ENCODE measurements around the gene UBL4B. TPM values are rescaled to one million over a fixed set of nuclear protein-coding genes. Genes with fewer than 3 reads are reported as not detected.
"Not testable (repeated sequence)": the region's sequence is repeated elsewhere in the genome, so short reads cannot be mapped to it uniquely, and the experiment has no call there.

Gene UBL4B, protein sequence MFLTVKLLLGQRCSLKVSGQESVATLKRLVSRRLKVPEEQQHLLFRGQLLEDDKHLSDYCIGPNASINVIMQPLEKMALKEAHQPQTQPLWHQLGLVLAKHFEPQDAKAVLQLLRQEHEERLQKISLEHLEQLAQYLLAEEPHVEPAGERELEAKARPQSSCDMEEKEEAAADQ
- not detected in 2 replicates for total RNA-seq (2014; rRNA removed; shearing (Covaris generic))

DNA sequence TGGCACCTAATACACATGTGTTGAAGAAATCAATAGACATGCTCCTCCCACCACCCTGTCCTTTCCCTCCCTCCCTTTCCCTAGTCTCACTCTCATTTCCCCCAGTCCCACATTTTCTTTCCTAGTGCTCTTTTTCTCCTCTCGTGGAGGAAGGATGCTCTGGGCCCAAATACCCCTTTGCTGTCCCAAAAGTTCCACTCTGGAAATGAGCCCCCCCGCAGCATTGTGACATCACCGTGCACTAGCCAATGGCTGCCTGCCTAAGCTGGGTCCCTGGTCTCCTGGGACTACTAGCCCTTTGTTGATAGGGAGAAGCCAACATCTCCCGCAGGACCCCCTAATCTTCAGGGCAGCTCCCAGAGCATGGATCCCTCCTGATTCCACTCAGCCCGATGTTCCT is at the start of gene UBL4B:
Gene UBL4B (plus strand): TSS at position 301 of the 400 bp plus-strand sequence. CDS start 92 bp downstream, at position 393.
- DNase-seq (ENCODE audit: low spot score) = no peak
- in situ Hi-C loops (cut with HindIII; ENCODE audit: low sequenced_read_pairs) = no loop called here

GRCh38 chr1:110062612-110063011 is 49.6 kb upstream of the UBL4B start:
- in situ Hi-C loops (cut with HindIII; ENCODE audit: low sequenced_read_pairs) = no loop called here
- no peak for DNase-seq (ENCODE audit: low spot score)

GRCh38 chr1:110063781-110064180 is 48.5 kb upstream of the UBL4B start:
- no peak for DNase-seq (ENCODE audit: low spot score)
- in situ Hi-C loops (cut with HindIII; ENCODE audit: low sequenced_read_pairs) = no loop called here

GRCh38 chr1:110064576-110065337 is 47.5 kb upstream of the UBL4B start:
- DNase-seq (ENCODE audit: low spot score) = no peak
- in situ Hi-C loops (cut with HindIII; ENCODE audit: low sequenced_read_pairs) = no loop called here

DNA sequence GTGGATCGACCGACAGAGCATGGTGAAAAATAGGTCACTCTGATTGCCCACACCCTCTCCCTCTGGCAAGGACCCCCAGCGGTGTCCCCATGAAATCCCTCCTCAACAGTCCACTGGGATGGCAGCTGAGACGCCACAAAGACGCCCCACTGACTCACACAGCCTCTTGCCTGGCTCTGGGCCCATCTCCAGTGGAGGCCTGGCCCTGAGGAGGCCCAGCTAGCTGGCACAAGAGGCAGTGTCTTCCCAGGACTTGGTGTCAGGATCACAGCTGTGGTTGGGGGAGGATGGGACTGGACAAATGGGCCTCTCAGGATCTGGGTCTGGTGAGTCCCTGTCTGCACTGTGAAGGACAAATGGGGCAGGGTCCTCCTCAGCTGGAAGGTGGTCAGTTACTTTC is 46.4 kb upstream of the UBL4B start:
- no peak for DNase-seq (ENCODE audit: low spot score)
- in situ Hi-C loops (cut with HindIII; ENCODE audit: low sequenced_read_pairs) = no loop called here

DNA sequence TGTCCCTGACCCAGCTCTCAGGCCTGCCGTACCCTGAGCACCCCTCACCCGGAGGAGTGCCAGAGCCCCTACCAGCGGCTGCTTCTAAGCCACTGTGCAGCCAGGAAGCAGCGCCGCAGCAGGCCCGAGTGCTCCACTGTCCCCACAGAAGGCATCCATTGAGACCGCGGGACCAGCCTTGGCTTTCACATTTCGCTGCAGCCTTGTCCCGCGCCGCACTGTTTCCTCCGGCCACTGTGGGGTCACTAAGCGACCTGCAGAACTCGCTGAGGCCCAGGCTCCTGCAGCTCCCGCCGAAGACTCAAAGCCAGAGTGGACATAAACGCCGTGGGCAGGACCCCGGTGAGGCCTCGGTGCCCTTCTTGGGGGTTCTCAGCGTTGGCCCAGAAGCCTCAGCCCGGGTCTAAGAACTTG is 44.8 kb upstream of the UBL4B start:
- in situ Hi-C loops (cut with HindIII; ENCODE audit: low sequenced_read_pairs) = no loop called here
- DNase-seq (ENCODE audit: low spot score) = no peak

GRCh38 chr1:110067893-110068645 is 44.2 kb upstream of the UBL4B start:
- in situ Hi-C loops (cut with HindIII; ENCODE audit: low sequenced_read_pairs) = no loop called here
- peak; percentile 10 for DNase-seq (ENCODE audit: low spot score)

- in situ Hi-C loops (cut with HindIII; ENCODE audit: low sequenced_read_pairs) = no loop called here
- no peak for DNase-seq (ENCODE audit: low spot score)
These were observed 43.4 kb upstream of the UBL4B start for GRCh38 chr1:110068646-110069403.

DNA sequence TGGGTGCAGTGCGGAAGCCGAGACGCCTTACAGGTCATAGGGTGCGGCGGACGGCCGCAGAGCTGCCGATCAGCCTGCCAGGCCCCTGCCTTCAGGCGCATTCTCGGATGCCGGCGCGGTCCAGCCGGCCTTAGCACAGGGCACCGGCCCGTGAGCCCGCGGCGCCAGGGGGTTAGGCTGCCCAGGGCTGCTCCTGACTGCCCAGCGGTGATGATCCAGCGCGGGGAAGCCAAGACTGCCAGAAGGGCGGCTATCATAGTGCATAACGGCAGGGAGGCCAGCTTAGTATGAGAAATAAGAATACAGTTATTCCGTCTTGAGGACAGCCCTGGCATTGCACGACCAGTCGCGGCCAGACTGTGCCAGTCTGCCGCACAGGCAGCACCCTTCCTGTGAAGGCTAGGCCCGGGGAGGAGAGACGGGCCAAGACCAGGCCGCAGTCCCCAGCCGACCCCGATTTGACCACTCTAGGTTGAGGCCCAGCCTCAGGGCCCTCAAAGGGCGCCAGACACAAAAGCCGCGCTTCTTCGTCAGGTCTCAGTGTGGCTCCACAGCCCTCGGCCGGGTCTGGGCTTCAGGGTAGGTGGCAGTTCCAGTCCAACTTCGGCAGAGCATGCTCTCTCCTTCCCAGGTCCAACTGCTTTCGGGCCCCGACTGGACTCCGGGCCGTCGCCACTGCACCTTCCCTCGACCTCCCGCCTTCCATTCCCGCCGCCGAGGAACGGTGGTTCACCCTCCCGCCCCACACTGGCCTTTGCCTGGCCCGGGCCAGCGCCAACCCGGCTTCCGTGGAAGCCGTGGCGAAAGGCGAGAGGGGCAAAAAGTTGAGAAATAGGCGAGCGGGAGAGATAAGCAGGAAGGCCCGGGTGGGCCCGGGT is 42.6 kb upstream of the UBL4B start:
- in situ Hi-C loops (cut with HindIII; ENCODE audit: low sequenced_read_pairs) = no loop called here
- no peak for DNase-seq (ENCODE audit: low spot score)

- no peak for DNase-seq (ENCODE audit: low spot score)
- in situ Hi-C loops (cut with HindIII; ENCODE audit: low sequenced_read_pairs) = no loop called here
These were observed 42.0 kb upstream of the UBL4B start for GRCh38 chr1:110070282-110070669.

- in situ Hi-C loops (cut with HindIII; ENCODE audit: low sequenced_read_pairs) = no loop called here
- DNase-seq (ENCODE audit: low spot score) = no peak
These were observed 41.5 kb upstream of the UBL4B start, which contains the start of gene ALX3 for GRCh38 chr1:110070671-110071242. Gene ALX3 (minus strand): TSS chr1:110070672. CDS start chr1:110070612, 60 bp downstream.

- DNase-seq (ENCODE audit: low spot score) = no peak
- in situ Hi-C loops (cut with HindIII; ENCODE audit: low sequenced_read_pairs) = no loop called here
These were observed 38.1 kb upstream of the UBL4B start for GRCh38 chr1:110074166-110074565.

DNA sequence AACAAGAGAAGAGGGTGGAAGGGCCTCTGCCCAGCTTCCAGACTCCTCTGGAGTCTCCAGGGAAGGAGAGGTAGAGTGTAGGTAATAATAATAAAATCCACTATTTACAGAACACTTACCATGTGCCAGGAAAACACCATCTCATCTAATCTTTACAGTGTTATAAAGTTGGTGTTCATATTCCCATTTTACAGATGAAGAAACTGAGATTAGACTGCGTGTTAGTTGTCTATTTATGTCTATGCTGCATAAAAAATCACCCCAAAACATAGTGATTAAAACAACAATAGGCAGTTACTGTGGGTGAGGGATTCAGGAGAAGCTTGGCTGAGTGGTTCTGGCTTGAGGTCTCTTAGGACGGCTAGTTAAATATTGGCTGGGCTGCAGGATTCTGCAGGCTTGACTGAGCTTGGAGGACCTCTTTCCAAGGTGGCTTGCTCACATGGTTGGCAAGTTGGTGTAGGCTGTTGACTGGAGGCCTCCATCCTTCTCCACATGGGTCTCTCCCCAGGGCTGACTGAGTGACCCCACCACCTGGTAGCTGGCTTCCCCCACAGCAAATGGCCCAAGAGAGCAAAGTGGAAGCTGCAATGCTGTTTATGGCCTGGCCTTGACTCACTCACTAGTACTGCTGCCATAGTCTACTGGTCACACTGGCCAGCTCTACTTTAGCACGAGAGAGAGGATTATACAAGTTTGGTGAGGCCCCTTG is 35.3 kb upstream of the UBL4B start:
- no peak for DNase-seq (ENCODE audit: low spot score)
- in situ Hi-C loops (cut with HindIII; ENCODE audit: low sequenced_read_pairs) = no loop called here

GRCh38 chr1:110079995-110080394 is 32.2 kb upstream of the UBL4B start:
- DNase-seq (ENCODE audit: low spot score); in situ Hi-C loops (cut with HindIII; ENCODE audit: low sequenced_read_pairs): not testable (repeated sequence)

DNA sequence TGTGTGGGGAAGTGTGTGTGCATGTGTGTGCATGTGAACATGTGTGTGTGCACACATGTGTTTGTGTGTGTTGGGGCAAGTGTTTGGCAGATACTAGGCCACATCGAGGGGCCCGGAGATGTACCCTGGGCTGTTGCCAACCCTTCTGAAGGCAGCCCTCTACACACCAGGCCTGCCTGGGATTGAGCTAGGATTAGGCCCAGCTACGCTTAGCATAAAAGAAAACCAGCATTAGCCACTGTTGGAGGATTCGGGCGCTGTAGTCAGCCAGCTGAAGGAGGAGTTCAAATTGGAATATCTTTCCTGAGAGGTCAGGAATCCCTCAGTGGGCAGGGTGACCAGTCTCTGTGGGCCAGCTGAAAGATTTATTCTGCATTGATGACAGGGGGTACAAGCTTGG is 31.2 kb upstream of the UBL4B start:
- in situ Hi-C loops (cut with HindIII; ENCODE audit: low sequenced_read_pairs) = no loop called here

DNA sequence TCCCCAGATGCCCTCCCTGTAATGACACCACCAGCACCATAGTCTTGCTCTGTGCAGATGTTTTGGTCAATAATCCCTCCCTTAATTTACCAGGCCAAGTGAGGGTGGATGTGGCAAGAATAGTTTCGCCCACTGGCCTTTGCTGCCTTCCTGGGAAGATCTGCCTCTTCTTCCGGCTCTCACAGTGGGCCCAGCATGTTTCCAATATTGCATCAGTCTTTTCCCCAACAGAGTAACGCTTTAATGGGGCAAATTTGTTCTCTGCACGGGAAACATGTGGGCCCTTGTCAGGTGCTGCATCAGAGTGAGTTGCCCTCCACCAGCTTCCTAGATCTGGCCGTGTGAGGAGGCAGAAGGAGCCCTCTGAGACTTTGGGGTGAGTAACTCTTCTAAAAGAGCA is 29.8 kb upstream of the UBL4B start:
- in situ Hi-C loops (cut with HindIII; ENCODE audit: low sequenced_read_pairs) = no loop called here
- DNase-seq (ENCODE audit: low spot score) = no peak

More for the DNA sequence above, 31.2 kb upstream of the UBL4B start:
- no peak for DNase-seq (ENCODE audit: low spot score)

DNA sequence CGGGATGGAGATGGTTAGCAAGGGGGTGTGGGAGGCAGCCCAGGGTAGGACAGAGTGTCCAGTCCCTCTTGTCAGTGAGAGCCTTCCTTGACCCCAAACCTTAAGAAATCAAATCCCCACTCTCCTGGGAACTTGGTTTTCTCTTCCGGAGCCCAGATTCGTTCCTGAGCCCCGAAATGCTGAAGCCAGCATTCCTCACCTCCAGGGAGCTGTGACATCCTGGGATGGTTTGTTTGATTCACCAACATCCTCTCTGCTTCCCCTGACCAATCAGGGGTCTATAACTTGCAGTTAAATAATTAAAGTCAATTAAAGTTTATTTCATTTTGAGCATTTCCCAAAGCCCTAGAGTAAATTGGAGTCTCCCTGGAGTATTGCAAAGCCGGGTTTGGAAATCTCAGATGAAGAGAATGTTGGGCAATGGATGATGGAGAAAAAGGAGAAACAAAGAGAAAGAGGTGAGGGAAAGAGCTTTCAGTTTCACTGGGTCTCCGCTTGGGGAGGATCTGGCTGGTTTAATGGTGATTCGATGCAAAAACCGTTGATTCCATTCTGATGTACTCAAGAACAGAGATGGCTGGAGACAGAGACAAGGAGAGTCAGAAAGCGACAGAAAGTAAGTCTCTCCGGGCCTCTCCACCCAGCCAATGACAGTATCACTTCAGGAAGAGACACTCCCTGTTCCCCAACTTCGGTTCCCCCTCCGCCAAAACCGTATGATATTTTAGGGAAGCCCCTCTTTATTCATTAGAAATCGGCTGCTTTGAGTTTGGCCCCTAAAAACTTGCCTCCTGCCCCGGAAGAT is 29.0 kb upstream of the UBL4B start:
- DNase-seq (ENCODE audit: low spot score) = no peak
- in situ Hi-C loops (cut with HindIII; ENCODE audit: low sequenced_read_pairs) = no loop called here

Measured in G401 (cell line).